ENCODE measurements around the gene FSD1.

Gene FSD1

DNA sequence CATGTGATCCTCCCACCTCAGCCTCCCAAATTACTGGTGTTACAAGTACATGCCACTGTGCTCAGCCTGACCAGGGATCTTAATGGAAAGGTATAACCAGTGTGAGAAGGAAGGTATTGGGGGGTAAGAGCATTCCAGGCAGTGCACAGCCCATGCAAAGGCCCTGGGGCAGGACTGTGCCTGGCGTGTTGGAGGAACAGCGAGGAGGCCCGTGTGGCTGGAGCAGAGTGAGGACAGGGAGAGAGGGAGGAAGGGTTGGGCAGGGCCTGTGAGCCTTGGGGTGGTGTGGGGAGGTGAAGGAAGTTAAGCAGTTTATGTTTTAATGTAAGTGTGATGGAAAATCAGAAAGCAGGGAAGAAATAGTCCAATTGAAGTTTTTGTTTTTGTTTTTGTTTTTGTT, 3.8 kb upstream of the FSD1 start:
- TF ChIP-seq, protein P1, sequence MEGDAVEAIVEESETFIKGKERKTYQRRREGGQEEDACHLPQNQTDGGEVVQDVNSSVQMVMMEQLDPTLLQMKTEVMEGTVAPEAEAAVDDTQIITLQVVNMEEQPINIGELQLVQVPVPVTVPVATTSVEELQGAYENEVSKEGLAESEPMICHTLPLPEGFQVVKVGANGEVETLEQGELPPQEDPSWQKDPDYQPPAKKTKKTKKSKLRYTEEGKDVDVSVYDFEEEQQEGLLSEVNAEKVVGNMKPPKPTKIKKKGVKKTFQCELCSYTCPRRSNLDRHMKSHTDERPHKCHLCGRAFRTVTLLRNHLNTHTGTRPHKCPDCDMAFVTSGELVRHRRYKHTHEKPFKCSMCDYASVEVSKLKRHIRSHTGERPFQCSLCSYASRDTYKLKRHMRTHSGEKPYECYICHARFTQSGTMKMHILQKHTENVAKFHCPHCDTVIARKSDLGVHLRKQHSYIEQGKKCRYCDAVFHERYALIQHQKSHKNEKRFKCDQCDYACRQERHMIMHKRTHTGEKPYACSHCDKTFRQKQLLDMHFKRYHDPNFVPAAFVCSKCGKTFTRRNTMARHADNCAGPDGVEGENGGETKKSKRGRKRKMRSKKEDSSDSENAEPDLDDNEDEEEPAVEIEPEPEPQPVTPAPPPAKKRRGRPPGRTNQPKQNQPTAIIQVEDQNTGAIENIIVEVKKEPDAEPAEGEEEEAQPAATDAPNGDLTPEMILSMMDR (IDR thresholded peaks at IDR 0.05; ENCODE audit: low read depth, low read length) = no peak
- no peak for DNase-seq (ENCODE audit: extremely low read depth, low read depth)

DNA sequence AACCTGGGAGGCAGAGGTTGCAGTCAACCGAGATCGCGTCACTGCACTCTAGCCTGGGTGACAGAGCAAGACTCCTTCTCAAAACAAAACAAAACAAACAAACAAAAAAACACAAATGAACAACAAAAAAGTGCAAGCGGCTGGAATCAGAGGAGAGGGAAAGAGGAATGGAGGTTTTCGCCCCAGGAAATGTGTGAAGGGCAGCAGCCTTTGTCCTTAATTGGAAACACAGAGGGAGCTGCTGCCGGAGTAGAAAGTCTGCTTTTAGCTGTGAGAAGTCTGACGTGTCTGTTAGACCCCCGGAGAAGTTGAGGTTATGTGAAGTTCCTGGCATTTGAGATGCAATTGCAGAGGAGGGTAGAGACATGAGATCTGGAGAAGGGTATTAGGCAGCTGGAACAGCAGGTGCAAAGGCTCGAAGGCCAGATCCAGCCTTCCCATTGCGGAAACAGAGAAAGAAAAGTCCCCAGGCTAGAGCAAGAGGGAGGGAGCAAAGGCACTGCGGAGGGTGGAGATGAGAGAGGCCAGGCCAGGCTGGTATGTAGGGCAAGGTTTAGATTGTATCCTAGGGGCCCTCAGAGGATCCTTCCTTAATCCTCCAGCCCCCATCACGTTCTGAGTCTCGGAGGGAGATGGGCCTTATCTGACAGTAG, 2.7 kb upstream of the FSD1 start:
- DNase-seq (ENCODE audit: extremely low read depth, low read depth) = no peak
- TF ChIP-seq, protein P1 (IDR thresholded peaks at IDR 0.05; ENCODE audit: low read depth, low read length) = no peak

DNA sequence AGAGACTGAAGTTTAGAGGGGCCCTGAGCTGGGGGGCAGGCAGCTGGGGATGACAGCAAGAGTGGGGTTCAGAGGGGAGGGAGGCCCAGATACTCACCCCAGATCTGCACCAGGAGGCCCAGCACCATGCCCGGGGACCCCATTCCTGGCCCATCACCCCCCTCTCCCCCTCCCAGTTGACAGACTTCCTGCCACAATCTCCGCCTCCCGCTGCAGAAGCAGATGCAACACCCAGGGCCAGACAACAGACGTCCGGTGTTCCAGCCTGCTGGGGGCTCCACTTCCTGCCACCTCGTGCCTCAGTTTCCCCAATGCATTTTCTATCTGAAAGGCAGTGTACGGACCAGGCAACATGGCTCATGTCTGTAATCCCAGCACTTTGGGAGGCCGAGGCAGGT, 2.2 kb upstream of the FSD1 start, which contains the start of gene TMIGD2:
TMIGD2 (minus strand) TSS at position 147 of the 398 bp plus-strand sequence; CDS start at position 143, 4 bp downstream.
- DNase-seq (ENCODE audit: extremely low read depth, low read depth) = no peak
- TF ChIP-seq, protein P1 (IDR thresholded peaks at IDR 0.05; ENCODE audit: low read depth, low read length) = no peak

DNA sequence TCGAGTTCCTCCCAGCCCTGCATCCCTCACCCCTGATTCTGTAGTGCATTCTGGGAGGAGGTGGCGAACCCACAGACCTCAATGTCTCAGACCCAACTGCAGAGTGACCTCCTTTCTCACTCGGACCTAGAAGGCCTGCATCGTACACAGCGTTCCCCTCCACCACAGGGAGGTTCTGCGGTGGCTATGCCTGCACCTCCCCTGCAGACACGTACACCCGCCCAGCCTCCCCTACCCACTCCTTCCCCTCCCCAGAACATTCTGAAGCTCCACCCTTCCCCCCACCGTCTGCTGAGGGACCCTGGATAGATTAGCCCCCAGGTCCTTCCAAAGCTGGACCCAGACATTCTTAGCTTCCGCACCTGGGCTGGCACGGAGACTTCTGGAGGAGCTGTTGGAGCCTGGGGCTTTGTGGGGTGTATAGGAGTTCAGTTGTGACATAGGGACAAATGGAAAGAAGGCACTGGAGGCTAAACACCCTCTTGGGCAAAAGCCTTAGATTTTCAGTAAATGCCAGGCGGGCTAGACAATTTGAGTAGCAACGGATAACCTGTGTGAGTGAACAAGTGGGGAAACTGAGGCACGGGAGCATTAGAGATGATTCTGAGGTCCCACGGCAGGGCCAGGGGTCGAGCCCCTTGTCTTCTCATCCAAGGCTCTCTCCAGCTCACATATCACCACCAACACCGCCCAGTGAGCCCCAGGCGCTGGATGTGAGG, 420 bp upstream of the FSD1 start:
- no peak for DNase-seq (ENCODE audit: extremely low read depth, low read depth)
- TF ChIP-seq, protein P1 (IDR thresholded peaks at IDR 0.05; ENCODE audit: low read depth, low read length) = no peak

DNA sequence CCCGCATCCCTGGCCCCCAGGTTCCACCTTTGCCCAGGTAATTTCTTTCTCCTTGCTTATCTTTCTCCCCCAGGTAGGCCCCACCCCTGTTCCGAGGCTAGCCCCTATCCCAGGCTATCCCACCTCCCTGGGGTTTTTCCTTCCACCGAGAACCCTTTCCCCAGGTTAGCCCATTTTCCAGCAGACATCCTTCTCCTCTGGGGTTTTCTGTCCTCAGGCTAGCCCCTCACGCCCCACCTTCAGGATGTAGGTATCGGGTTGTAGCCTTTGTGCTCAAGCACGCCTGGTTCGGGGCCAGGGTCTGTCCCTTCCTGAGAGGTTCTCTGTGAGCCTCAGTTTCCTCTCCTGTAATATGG, 837 bp downstream of the FSD1 start:
- no peak for DNase-seq (ENCODE audit: extremely low read depth, low read depth)
- TF ChIP-seq, protein P1 (IDR thresholded peaks at IDR 0.05; ENCODE audit: low read depth, low read length) = no peak

DNA sequence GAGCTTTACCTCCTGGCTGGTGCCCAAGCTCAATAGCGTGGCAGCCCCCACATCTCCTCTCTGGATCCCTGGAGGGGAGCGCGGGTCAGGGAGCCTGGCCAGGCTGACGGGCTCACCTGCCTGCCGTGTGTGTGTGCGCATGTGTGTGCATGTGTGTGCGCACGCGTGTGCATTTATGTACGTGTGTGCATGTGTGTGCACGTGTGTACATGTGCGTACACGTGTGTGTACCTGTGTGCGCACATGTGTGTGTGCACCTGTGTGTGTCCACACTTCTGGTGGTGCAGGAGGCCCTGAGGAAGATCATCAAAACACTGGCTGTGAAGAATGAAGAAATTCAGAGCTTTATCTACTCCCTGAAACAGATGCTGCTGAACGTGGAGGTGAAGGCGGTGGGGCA, 1.3 kb downstream of the FSD1 start:
- DNase-seq (ENCODE audit: extremely low read depth, low read depth) = no peak
- TF ChIP-seq, protein P1 (IDR thresholded peaks at IDR 0.05; ENCODE audit: low read depth, low read length) = no peak
